ENCODE measurements around the gene ABHD12B.

ABHD12B gene

GRCh38 chr14:50864237-50864636, 7.6 kb upstream of the ABHD12B start:
- peaks cover 61 to 65% of the 10 kb centered on the region in 2 experiments for H3K4me1 ChIP-seq (ENCODE audit: control insufficient read depth in 1 of 2, insufficient read depth in 1 of 2, low read depth in 1 of 2, low read length in 1 of 2)
- H3K27ac ChIP-seq: peak overlapping the region; percentile 78
- H3K36me3 ChIP-seq: no peaks in the 10 kb centered on the region
- TF ChIP-seq CTCF (IDR thresholded peaks at IDR 0.05): no peak
- H3K27me3 ChIP-seq: no peaks in the 10 kb centered on the region
- no peaks in the 10 kb centered on the region for H3K9me3 ChIP-seq
- no peak overlapping the region for H3K4me3 ChIP-seq (ENCODE audit: low read depth in 1 of 2, low read length in 1 of 2)

GRCh38 chr14:50864946-50865345, 6.9 kb upstream of the ABHD12B start:
- Histone ChIP-seq H3K9me3 (no peaks in the 10 kb centered on the region), H3K4me3 (ENCODE audit: low read depth in 1 of 2, low read length in 1 of 2) (no peak overlapping the region), H3K4me1 (ENCODE audit: control insufficient read depth in 1 of 2, insufficient read depth in 1 of 2, low read depth in 1 of 2, low read length in 1 of 2) (peaks cover 56 to 58% of the 10 kb centered on the region in 2 experiments), H3K36me3 (peaks cover 4% of the 10 kb centered on the region), H3K27ac (peak overlapping the region; percentile 78), H3K27me3 (no peaks in the 10 kb centered on the region)
- TF ChIP-seq CTCF (IDR thresholded peaks at IDR 0.05): no peak

GRCh38 chr14:50865391-50866076, 6.3 kb upstream of the ABHD12B start:
- no peak for TF ChIP-seq CTCF (IDR thresholded peaks at IDR 0.05)
- H3K27me3 ChIP-seq: peaks cover 5% of the 10 kb centered on the region
- no peaks in the 10 kb centered on the region for H3K9me3 ChIP-seq
- H3K27ac ChIP-seq: peak overlapping the region; percentile 78
- peaks cover 10% of the 10 kb centered on the region for H3K36me3 ChIP-seq
- no peak overlapping the region for H3K4me3 ChIP-seq (ENCODE audit: low read depth in 1 of 2, low read length in 1 of 2)
- H3K4me1 ChIP-seq (ENCODE audit: control insufficient read depth in 1 of 2, insufficient read depth in 1 of 2, low read depth in 1 of 2, low read length in 1 of 2): peaks cover 52 to 53% of the 10 kb centered on the region in 2 experiments

- no peak overlapping the region for H3K4me3 ChIP-seq (ENCODE audit: low read depth in 1 of 2, low read length in 1 of 2)
- peaks cover 28% of the 10 kb centered on the region for H3K27me3 ChIP-seq
- no peaks in the 10 kb centered on the region for H3K9me3 ChIP-seq
- no peak overlapping the region for H3K27ac ChIP-seq
- H3K36me3 ChIP-seq: peaks cover 17% of the 10 kb centered on the region
- H3K4me1 ChIP-seq (ENCODE audit: control insufficient read depth in 1 of 2, insufficient read depth in 1 of 2, low read depth in 1 of 2, low read length in 1 of 2): peaks cover 29 to 40% of the 10 kb centered on the region in 2 experiments
- TF ChIP-seq CTCF (IDR thresholded peaks at IDR 0.05): no peak
Measured at GRCh38 chr14:50871228-50871627, 625 bp upstream of the ABHD12B start.

- Histone ChIP-seq H3K4me3 (ENCODE audit: low read depth in 1 of 2, low read length in 1 of 2) (no peak overlapping the region), H3K9me3 (no peaks in the 10 kb centered on the region), H3K27me3 (peaks cover 28% of the 10 kb centered on the region), H3K27ac (peak overlapping the region; percentile 6), H3K36me3 (peaks cover 39% of the 10 kb centered on the region), H3K4me1 (ENCODE audit: control insufficient read depth in 1 of 2, insufficient read depth in 1 of 2, low read depth in 1 of 2, low read length in 1 of 2) (peaks cover 11 to 22% of the 10 kb centered on the region in 2 experiments)
- no peak for TF ChIP-seq CTCF (IDR thresholded peaks at IDR 0.05)
Measured at GRCh38 chr14:50874757-50875156, 2.9 kb downstream of the ABHD12B start.
